ENCODE measurements around the gene RBM23.

RBM23 gene

DNA sequence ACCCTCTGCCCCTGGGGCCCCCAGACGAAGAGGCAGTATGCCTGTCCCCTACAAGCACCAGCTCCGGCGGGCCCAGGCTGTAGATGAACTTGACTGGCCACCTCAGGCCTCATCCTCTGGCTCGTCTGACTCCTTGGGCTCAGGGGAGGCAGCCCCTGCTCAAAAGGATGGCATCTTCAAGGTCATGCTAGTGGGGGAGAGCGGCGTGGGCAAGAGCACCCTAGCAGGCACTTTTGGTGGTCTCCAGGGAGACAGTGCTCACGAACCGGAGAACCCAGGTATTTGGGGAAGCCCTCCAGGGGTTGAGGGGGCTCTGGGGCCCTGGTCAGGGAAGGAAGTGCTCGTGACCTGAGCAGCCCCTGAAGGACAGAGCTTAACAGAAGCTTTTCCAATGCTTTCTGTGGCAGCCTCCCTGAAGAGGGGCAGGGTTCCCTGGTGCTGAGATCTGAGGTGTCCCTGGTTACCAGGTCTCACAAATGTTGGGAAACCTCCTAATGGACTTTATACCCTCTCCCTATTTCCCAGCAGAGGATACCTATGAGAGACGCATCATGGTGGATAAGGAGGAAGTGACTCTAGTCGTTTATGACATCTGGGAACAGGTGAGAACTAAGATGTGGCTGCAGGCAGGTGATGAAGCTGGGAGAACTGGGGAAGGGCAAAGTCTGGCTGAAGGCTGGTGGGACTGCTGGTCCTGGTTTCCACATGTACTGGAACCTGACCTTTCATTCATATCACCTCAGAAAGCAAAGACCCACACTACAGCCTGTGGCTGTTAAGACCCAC, 34.0 kb downstream of the RBM23 start:
- no peak for DNase-seq

DNA sequence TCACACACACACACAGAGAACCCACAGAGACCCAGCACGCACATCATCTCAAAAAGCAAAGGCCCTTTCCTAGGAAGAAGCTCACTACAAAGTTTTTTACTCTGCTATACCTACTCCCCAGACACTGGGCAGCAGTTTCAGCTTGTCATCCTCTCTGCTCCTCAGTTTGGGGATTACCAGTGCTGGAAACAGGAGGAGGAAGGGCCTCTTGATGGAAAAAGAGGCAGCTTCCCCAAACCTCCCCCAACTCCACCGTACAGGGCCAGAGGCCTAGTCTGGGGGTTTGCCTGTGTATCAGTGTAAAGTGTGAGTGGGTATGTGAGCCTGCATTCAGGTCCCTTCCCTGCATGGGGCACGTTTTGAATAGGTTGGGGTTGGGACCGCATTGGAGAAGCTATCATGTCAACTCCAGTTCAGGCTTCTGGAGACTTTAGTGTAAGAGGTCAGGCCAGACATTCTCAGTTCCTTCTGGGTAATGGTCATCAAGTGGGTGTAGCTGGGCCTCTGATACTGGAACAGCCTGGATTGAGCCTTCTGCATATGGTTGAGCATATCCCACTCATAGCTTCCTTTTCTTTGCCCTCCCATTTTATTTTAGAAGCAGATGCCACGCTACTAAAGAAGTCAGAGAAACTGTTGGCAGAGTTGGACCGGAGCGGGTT, 34.7 kb downstream of the RBM23 start:
- DNase-seq: no peak

DNA sequence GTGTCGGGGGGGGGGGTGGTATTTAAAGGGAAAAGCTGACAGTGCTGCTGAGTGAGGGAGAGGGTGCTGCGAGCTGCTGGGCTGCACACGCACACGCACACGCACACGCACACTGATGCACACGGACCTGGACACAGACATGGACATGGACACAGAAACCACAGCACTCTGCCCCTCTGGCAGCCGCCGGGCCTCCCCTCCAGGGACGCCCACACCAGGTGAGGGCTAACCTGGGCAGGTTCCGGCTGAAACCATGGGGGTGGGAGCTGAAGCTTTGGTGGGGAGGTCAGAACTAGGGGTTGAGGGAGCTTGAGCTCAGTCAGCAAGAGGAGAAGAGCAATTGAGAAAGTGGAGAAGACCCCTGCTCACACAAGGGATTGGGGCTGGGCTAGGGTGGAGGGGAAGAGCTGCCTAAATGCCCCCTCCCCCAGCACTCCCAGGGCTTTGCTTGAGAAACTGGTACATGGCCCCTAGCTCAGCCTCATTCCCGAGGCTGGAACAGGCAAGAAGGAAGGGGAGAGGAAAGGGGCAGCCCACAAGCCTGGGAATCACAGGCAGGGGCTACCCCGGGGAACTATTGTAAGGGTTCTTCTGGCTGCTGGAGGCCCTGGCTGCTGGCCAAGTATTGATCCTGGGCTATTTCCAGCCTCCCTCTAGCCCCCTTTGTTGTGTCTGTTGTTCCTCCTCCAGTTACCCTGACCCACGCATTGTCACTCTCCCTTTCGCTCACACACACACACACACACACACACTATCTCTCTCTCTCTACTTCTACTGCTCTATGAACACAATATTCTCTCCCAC, 35.6 kb downstream of the RBM23 start, which contains the start of gene REM2:
Gene REM2 (plus strand): TSS at position 50 of the 804 bp plus-strand sequence. CDS start 66 bp downstream, at position 116.
- no peak for DNase-seq

DNA sequence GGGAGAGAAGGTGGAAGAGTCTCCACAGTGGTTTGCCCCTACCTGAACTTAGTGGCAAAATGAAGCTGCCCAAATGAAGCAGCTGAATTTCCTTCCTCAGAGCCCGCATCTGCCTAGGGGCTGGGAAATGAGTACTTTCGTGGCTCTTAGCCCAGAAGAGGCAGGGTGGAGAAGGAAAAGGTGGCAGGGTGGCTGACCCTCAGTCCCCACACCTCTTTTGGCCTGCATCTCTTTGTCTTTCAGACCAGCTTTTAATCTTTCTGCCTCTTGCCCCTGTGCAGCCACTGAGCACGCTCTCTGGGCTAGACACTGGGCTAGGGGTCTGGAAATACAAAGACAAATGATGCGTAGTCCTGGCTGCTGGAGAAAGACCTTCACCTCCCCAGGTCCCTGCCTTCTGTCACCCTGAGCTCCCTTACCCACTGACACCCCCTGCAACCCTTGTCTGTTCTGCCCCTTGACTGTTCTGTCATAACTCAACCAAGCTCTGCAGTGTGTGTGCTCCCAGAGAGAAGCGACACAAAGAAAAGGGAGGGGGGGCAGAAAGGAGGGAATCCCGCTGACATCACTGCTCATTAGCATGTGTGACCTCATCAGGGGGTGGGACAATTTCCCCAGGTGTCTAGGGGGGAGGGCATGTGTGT, 36.3 kb downstream of the RBM23 start:
- DNase-seq: peak; percentile 19

DNA sequence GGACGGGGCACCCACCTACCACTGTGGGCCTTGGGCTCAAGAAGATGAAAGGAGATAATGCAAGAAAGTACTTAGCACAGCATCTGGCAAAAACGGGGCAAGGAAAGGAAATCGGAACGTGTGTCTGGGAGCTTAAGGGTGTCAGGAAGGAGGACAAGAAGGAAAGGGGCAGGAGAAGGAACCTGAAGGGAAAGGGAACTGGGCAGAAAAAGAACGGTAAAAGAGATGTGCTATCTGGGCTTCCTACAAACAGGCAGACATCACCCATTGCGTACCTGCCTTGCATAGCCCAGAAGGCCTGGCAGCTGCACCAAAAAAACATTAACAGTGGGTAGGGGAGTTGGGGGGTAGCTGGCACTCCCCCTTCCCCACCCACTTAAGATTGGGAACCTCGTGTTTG, 36.9 kb downstream of the RBM23 start:
- DNase-seq: no peak

DNA sequence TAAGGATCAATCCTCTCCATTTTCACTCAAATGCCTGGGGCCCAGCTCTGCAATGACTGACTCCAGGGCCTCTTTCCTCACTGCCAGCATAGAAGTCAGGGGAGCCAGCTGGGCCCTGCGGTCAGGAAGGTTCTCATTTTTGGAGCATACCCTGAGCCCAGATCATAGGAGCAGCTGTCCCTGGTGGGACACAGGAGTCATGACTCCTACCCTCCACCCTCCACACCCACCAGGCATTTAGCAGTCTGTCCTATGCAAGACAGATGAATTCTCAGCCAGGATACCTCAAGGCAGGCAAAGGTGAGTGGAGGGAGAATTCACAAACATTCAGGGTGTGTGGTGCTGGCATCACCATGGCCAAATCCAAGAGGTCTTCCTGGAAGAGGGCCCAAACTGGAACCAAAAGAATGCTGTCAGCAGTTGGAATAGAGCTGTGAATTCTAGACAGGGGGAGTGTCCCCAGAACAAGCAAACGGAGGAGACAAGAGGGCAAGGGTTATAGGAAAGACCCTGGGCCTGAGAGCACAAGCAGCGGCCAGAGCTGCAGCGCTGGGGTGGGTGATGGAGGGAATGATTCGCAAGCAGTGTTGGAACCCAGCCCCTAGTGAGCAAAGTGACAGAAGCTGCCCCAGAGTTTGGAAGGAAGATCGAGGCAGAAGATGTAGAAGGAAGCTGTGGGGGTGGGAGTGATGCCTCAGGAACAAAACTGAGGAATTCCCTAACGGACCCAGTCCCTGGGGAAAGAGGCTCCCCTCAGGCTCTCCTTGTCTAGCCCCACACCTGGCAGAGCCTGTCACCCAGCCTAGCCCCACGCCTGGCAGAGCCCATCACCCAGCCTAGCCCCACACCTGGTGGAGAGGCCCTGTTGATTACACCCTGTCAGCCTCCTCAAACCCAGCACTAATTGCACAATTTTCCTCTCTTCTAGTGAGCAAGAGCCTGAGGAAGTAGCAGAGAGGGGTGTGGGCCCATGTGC, 40.4 kb downstream of the RBM23 start:
- no peak for DNase-seq

DNA sequence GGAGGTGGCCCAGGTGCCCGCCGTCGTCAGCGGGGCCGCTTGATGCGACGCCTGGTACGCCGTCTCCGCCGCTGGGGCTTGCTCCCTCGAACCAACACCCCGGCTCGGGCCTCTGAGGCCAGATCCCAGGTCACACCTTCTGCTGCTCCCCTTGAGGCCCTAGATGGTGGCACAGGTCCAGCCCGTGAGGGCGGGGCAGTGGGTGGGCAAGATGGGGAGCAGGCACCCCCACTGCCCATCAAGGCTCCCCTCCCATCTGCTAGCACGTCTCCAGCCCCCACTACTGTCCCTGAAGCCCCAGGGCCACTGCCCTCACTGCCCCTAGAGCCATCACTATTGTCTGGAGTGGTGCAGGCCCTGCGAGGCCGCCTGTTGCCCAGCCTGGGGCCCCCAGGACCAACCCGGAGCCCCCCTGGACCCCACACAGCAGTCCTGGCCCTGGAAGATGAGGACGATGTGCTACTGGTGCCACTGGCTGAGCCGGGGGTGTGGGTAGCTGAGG, 41.9 kb downstream of the RBM23 start:
- DNase-seq: no peak

DNA sequence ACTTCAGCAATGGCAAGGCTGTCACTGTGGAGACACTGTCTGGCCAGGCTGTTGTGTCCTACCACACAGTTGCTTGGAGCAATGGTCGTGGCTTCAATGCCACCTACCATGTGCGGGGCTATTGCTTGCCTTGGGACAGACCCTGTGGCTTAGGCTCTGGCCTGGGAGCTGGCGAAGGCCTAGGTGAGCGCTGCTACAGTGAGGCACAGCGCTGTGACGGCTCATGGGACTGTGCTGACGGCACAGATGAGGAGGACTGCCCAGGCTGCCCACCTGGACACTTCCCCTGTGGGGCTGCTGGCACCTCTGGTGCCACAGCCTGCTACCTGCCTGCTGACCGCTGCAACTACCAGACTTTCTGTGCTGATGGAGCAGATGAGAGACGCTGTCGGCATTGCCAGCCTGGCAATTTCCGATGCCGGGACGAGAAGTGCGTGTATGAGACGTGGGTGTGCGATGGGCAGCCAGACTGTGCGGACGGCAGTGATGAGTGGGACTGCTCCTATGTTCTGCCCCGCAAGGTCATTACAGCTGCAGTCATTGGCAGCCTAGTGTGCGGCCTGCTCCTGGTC, 43.1 kb downstream of the RBM23 start:
- no peak for DNase-seq

DNA sequence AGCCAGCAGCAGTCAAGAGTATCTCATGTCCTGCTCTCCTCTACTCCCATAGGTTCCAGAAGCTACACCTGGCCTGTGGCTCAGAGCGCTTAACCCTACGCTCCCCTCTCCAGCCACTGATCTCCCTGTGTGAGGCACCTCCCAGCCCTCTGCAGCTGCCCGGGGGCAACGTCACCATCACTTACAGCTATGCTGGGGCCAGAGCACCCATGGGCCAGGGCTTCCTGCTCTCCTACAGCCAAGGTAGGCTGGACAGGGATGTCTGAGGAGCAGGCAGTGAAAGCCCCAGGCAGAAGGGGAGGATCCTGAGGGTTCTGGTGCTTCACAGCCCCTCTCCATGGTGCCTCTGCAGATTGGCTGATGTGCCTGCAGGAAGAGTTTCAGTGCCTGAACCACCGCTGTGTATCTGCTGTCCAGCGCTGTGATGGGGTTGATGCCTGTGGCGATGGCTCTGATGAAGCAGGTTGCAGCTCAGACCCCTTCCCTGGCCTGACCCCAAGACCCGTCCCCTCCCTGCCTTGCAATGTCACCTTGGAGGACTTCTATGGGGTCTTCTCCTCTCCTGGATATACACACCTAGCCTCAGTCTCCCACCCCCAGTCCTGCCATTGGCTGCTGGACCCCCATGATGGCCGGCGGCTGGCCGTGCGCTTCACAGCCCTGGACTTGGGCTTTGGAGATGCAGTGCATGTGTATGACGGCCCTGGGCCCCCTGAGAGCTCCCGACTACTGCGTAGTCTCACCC, 43.8 kb downstream of the RBM23 start:
- no peak for DNase-seq

DNA sequence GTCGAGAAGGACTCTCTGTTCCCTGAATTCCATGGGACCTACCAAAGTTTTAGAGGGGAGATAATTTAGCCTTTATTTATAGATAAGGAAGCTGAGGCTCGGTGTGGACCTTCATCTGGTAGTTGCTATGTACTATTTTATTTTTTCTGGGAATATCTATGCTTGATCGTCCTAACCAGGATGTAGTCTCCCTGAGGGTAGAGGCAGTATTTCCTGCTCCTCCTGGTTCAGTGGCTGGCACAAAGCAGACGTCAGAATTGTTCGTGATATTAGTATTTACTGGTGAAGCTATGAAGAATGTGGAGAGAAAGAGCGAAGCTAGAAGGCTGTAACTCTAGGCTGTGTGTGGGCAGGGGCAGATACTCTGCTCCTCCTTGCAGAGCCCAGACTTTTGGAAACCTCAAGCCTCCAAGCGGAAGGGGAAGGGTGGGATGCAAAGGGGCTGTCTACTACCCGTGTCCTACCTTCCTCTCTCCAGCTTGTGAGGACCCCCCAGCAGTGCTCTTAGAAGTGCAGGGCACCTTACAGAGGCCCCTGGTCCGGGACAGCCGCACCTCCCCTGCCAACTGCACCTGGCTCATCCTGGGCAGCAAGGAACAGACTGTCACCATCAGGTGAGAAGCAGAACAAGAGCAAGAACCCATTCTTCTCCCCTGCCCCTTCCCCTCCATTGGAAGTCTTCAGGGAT, 46.0 kb downstream of the RBM23 start:
- no peak for DNase-seq

DNA sequence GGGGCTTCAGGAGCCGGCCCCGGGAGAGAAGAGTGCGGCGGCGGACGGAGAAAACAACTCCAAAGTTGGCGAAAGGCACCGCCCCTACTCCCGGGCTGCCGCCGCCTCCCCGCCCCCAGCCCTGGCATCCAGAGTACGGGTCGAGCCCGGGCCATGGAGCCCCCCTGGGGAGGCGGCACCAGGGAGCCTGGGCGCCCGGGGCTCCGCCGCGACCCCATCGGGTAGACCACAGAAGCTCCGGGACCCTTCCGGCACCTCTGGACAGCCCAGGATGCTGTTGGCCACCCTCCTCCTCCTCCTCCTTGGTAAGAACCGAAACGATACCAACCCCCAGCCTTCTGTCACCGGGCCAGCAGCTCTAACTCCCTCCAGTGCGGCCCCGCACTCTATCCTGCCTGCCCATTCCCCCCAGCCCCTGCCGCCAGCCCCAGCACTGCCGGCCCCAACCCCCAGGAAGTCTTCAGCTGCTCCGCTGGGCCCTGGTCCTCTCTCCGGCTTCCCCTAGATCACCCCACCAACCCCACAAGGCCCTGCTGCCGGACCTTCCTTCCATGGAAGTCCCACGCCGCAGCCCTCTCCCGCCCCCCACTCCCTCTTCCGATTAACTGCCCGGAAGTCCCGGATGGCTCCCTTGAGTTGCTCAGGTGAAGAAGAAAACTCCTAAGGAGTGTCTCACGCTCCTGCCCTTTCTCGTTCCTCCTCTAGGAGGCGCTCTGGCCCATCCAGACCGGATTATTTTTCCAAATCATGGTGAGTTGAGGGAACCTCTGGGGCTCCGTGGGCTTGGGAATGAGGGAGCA, 46.7 kb downstream of the RBM23 start:
- DNase-seq: no peak

DNA sequence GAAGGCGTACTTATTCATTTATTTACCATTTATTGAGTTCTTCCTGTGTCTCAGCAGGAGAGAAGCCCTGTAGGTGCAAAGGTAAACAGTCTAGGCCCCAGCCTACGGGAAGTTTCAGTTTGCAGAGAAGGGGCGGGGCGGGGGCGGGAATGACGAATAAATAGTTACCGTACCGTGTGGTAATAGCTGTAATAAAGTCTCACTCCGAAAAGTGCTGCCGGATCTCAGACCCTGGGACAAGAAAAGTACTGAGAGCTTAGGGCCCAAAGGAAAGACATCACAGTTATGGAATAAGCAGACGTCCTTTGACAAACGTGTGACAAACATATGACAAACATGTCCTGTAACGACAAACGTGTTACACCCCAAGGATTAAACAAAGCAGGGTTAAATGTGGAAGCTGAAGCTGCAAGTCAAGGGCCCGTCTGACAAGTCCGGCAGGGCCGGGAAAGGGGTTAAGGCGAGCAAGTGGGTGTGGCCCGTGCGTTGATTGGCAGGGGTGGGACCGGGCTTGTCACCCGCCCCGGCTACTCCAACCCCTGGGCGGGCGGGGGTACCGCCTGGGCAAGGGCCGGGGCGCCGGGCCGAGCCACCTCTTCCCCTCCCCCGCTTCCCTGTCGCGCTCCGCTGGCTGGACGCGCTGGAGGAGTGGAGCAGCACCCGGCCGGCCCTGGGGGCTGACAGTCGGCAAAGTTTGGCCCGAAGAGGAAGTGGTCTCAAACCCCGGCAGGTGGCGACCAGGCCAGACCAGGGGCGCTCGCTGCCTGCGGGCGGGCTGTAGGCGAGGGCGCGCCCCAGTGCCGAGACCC, 47.5 kb downstream of the RBM23 start, which contains the start of gene LRP10:
Gene LRP10 (plus strand): TSS at position 517 of the 809 bp plus-strand sequence. CDS start 564 bp downstream, outside the sequence.
- no peak for DNase-seq

DNA sequence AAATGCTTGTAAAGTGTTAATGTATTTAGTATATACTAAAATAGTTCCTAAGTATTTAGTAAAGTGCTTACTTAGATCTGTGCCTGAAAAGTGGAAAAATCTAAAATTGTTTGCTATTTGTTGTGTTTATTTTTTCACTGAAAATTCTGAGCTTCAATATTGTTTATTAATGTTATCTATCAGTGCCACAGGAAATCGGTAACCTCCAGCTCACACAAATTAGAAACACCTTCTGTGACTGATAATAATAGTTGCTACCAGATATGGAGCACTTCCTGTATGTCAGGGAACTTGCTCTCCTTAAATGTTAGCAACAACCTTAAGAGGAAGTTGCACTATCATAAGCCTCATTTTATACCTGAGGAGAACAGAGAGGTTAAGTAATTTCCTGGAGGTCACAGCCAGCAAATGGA, 48.1 kb downstream of the RBM23 start:
- no peak for DNase-seq

DNA sequence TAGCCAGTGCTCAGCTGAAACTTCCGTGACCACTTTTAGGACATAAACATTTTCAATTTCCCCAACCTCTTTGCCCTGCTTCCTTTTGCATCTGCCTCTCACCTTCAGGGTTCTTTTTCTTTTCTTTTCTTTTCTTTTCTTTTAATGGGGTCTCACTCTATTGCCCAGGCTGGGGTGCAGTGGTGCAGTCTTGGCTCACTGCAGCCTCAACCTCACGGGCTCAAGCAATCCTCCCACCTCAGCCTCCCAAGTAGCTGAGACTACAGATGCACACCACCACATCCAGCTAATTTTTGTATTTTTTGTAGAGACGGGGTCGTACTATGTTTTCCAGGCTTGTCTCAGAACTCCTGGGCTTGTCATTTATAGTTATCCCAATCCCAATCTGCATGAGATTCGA, 52.1 kb downstream of the RBM23 start:
- no peak for DNase-seq

DNA sequence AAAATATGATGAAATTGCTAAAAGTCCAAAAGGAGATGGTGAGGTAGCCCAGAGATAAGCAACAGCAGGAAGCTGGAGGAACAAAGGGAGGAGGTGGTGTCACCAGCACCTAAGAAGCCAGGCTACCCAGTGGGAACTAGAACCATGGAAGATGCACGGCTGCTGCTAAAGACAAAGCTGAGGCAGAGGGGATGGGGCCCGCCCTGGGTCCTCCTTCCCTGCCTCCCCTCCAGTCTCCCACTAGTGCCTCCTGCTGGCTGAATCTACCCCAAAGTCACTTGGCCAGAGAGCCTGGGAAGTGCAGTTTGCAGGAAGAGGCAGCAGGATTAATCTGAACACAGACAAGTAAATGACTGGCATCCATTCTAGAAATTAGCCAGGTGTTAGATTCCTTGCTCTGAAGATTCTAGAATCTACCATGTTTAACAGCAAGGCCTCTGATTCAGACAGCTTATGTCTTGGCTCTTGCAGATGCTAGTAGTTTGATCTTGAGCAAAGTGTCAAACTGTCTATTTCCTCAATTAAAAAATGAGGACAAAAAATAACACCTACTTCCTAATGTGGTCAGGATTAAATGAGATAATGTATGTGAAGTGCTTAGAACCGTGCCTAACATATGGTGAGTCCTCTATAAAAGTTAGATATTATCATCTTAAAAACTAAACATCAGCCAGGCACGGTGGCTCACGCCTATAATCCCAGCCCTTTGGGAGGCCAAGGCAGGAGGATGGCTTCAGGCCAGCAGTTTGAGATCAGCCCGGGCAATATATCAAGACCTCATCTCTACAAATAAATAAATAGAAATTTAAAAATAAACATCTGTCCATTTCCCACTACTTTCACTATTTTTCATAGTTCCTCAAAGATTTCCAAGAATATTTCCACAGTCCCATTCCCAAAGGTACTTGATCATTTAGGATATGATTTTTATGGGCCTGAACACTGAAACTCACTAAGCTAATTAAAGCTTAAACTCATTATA, 53.2 kb downstream of the RBM23 start:
- DNase-seq: no peak

DNA sequence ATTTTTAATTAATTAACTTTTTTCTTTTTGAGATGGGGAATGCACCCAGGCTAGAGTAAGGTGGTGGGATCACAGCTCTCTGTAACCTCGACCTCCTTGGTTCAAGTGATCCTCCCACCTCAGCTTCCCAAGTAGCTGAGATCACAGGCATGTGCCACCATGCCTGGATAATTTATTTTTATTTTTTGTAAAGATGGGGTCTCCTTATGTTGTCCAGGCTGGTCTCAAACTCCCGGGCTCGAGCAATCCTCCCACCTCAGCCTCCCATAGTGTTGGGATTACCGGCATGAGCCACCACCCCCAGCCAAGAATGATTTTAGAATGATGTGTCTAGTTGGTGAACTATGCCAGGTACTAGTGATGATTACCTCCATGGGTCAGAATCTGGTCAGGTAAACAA, 54.0 kb downstream of the RBM23 start:
- no peak for DNase-seq

DNA sequence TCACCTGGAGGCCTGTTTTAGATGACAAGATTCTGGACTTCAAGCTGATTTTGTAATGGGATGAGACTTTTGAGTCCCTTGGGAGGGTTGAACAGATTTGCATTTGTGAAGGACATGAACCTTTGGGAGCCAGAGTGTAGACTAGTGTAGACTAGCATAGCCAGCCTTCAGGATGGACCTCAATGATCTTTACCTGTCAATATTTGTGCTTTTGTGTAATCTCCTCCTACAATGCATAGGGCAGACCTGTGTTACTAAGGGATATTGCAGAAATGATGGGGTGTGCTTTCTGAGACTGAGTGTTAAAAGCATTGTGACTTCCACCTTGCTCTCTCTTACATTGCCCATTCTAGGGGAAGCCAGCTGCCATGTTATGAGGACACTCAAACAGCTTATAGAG, 57.3 kb downstream of the RBM23 start:
- DNase-seq: no peak
